K562 (cell line): ENCODE data around the gene KCNJ5. TPM values are rescaled to one million over a fixed set of nuclear protein-coding genes. Genes with fewer than 3 reads are reported as not detected.

Source experiments
- ATAC-seq: fragments of 200-7000 bp; cut with Tn5 transposase; 3 replicates; pipeline ENCODE4 v1.9.1; 2020; ENCODE audit warnings: moderate library complexity
- BruUV-seq: library from RNA; stranded (reverse); fragments of 400-500 nt; replicated peaks from 2 replicates; lab custom pipeline; 2021; lab: Mats Ljungman, UMichigan
- CTCF ChIA-PET: fragments of 300-600 bp; formaldehyde crosslinking; extraction: SDS; loops from one replicate; lab custom pipeline; 2021; ENCODE audit warnings: low intra/inter-chr PET ratio; lab: Yijun Ruan, JAX
- POLR2A ChIA-PET: fragments of 300-600, 350-650 bp; sonication (Branson Sonifier 250); formaldehyde crosslinking; extraction: SDS; loops from one replicate; lab custom pipeline; 2021; ENCODE audit warnings: antibody characterized with exemption, inconsistent platforms; lab: Yijun Ruan, JAX
- DNase-seq, 4 experiments: peaks; one replicate each; pipeline versions ENCODE4 v3.0.0 to v3.0.0-alpha.2; 2011 to 2018; ENCODE audit warnings: low spot score in 3 of 4, mixed read lengths in 3 of 4; ENCODE audit errors: extremely low read depth in 1 of 4
- FAIRE-seq: peaks from 2 replicates; lab custom pipeline; 2011; peaks lifted over from hg19 to GRCh38; lab: Jason Lieb, UNC
- H2AFZ ChIP-seq: 2 replicates; pipeline ENCODE4 v1.6.0; 2011; ENCODE audit warnings: low read depth, low read length, control low read depth, inconsistent platforms
- H3K27ac ChIP-seq: fragments of 200-600 bp; 3 replicates; pipeline ENCODE4 v1.8.0; 2011; ENCODE audit warnings: low read depth, mild to moderate bottlenecking, control low read depth, inconsistent platforms, low read length, moderate library complexity, mixed read lengths; ENCODE audit errors: extremely low read depth
- H3K27me3 ChIP-seq, 2 experiments: fragments of 300-600 bp in 1 of 2; 2 replicates in 1 of 2; 3 replicates in 1 of 2; pipeline versions ENCODE4 v1.6.0 to v1.8.0; 2011; ENCODE audit warnings: inconsistent platforms in 2 of 2, low read length in 2 of 2, mild to moderate bottlenecking in 1 of 2, mixed read lengths in 1 of 2, moderate library complexity in 1 of 2; ENCODE audit not compliant: control insufficient read depth in 2 of 2, insufficient read depth in 2 of 2
- H3K36me3 ChIP-seq: fragments of 300-600 bp; 3 replicates; pipeline ENCODE4 v1.8.0; 2011; ENCODE audit warnings: mild to moderate bottlenecking, low read length, inconsistent platforms; ENCODE audit not compliant: control insufficient read depth, insufficient read depth
- H3K4me1 ChIP-seq, 2 experiments: fragments of 200-600 bp in 1 of 2; replicated peaks in 1 of 2; 2 replicates in 1 of 2; 3 replicates in 1 of 2; pipeline versions ENCODE4 v1.5.1 to v1.8.0; 2011; ENCODE audit warnings: inconsistent platforms in 2 of 2, low read length in 2 of 2, mild to moderate bottlenecking in 1 of 2, mixed read lengths in 1 of 2, moderate library complexity in 1 of 2; ENCODE audit not compliant: control insufficient read depth in 2 of 2, insufficient read depth in 2 of 2
- H3K4me2 ChIP-seq: 2 replicates; pipeline ENCODE4 v1.6.1; 2011; ENCODE audit warnings: low read length, control low read depth, inconsistent platforms, mixed read lengths; ENCODE audit not compliant: insufficient read depth
- H3K4me3 ChIP-seq: fragments of 200-600 bp; sonication (generic), shearing (Covaris generic); 2 replicates; pipeline ENCODE4 v1.5.1; 2016; ENCODE audit warnings: control low read depth, inconsistent platforms
- H3K79me2 ChIP-seq: fragments of 200-600 bp; 3 replicates; pipeline ENCODE4 v1.8.0; 2011; ENCODE audit warnings: low read length, inconsistent platforms; ENCODE audit not compliant: control insufficient read depth, insufficient read depth
- H3K9ac ChIP-seq, 2 experiments: 2 replicates each; pipeline versions ENCODE4 v1.6.0 to v1.6.1; 2011; ENCODE audit warnings: low read depth in 2 of 2, low read length in 2 of 2, control low read depth in 1 of 2, inconsistent platforms in 1 of 2, mild to moderate bottlenecking in 1 of 2, mixed read lengths in 1 of 2; ENCODE audit not compliant: insufficient read depth in 1 of 2
- H3K9me1 ChIP-seq: one replicate; pipeline ENCODE4 v1.6.0; 2011; ENCODE audit warnings: inconsistent platforms, mild to moderate bottlenecking, low read length, moderate library complexity; ENCODE audit not compliant: control insufficient read depth, insufficient read depth
- H3K9me3 ChIP-seq: replicated peaks from 2 replicates; pipeline ENCODE4 v1.5.1; 2011; ENCODE audit warnings: low read depth, low read length, inconsistent platforms; ENCODE audit not compliant: control insufficient read depth, insufficient read depth
- H4K20me1 ChIP-seq: replicated peaks from 2 replicates; pipeline ENCODE4 v1.6.1; 2011; ENCODE audit warnings: low read length, inconsistent platforms, mixed read lengths; ENCODE audit not compliant: control insufficient read depth, insufficient read depth
- ASH1L ChIP-seq: fragments of 450-650 bp; IDR thresholded peaks from 2 replicates; pipeline ENCODE4 v1.6.1; 2018; ENCODE audit warnings: borderline replicate concordance, mild to moderate bottlenecking, low read depth; ENCODE audit not compliant: partially characterized antibody
- DIDO1 ChIP-seq: fragments of 450-650 bp; IDR thresholded peaks from 2 replicates; pipeline ENCODE4 v1.6.1; 2016; ENCODE audit warnings: low read depth, missing biosample characterization, missing genetic modification characterization
- EWSR1 ChIP-seq: fragments of 450-650 bp; IDR thresholded peaks from 2 replicates; pipeline ENCODE4 v1.6.1; 2018; ENCODE audit warnings: borderline replicate concordance, mild to moderate bottlenecking, low read depth, moderate library complexity; ENCODE audit not compliant: partially characterized antibody
- HLTF ChIP-seq: fragments of 450-650 bp; IDR thresholded peaks from 2 replicates; pipeline ENCODE4 v1.6.1; 2016
- HMG20A ChIP-seq: fragments of 450-650 bp; formaldehyde crosslinking; conservative IDR thresholded peaks from 2 replicates; pipeline ENCODE4 v1.4.0; 2020; ENCODE audit warnings: mild to moderate bottlenecking, mixed read lengths
- HNRNPH1 ChIP-seq: fragments of 200-400 bp; formaldehyde crosslinking; optimal IDR thresholded peaks from 2 replicates; pipeline ENCODE3; 2017; ENCODE audit warnings: low read depth, mild to moderate bottlenecking, low read length, moderate library complexity
- LEF1 ChIP-seq: fragments of 450-650 bp; IDR thresholded peaks from 2 replicates; pipeline ENCODE4 v1.6.1; 2016; ENCODE audit warnings: mild to moderate bottlenecking
- NCOA1 ChIP-seq: fragments of 450-650 bp; IDR thresholded peaks from 2 replicates; pipeline ENCODE4 v1.6.1; 2016; ENCODE audit warnings: low read depth
- NFE2L1 ChIP-seq: fragments of 450-650 bp; IDR thresholded peaks from 2 replicates; pipeline ENCODE4 v1.6.1; 2016; ENCODE audit warnings: missing genetic modification characterization, low read depth, mild to moderate bottlenecking, missing compliant biosample characterization, moderate library complexity, borderline replicate concordance
- NR3C1 ChIP-seq: sonication (generic); formaldehyde crosslinking; IDR thresholded peaks from 2 replicates; pipeline ENCODE4 v1.8.1; 2022; ENCODE audit warnings: missing genetic modification reagents
- PRPF4 ChIP-seq: fragments of 200-400 bp; formaldehyde crosslinking; IDR thresholded peaks from one replicate; pipeline ENCODE4 v1.6.1; 2017; ENCODE audit warnings: low read length, low read depth, mild to moderate bottlenecking; ENCODE audit not compliant: insufficient read depth, poor library complexity, severe bottlenecking
- RBFOX2 ChIP-seq: fragments of 200-400 bp; formaldehyde crosslinking; IDR thresholded peaks from 2 replicates; pipeline ENCODE4 v1.6.1; 2017; ENCODE audit warnings: low read depth, mild to moderate bottlenecking, low read length, moderate library complexity
- SMAD4 ChIP-seq: fragments of 250-450 bp; sonication (Bioruptor Pico); conservative IDR thresholded peaks from 2 replicates; pipeline ENCODE4 v1.8.0; 2021; ENCODE audit warnings: inconsistent platforms, mild to moderate bottlenecking, moderate library complexity
- SNRNP70 ChIP-seq: fragments of 200-400 bp; formaldehyde crosslinking; optimal IDR thresholded peaks from 2 replicates; pipeline ENCODE3; 2017; ENCODE audit warnings: low read depth, low read length
- U2AF1 ChIP-seq: fragments of 200-400 bp; formaldehyde crosslinking; optimal IDR thresholded peaks from 2 replicates; pipeline ENCODE3; 2017; ENCODE audit warnings: mild to moderate bottlenecking, low read depth, low read length, moderate library complexity
- WHSC1 ChIP-seq: IDR thresholded peaks from one replicate; pipeline ENCODE4 v1.6.1; 2012; ENCODE audit warnings: low read length, control low read depth, inconsistent platforms
- ZNF197 ChIP-seq: fragments of 200-800 bp; sonication (Bioruptor generic); IDR thresholded peaks from 2 replicates; pipeline ENCODE4 v1.6.1; 2016; ENCODE audit warnings: low read depth, missing genetic modification characterization, missing compliant biosample characterization
- WGBS: fragments of 100-300 bp; shearing (Covaris generic); methylation state at CpG from one replicate; pipeline ENCODE4 v1.1.6; 2016; ENCODE audit warnings: low coverage, mixed read lengths; ENCODE audit not compliant: insufficient coverage; ENCODE audit errors: missing lambda C conversion rate; 5-methylcytosine and 5-hydroxymethylcytosine counted together
- in situ Hi-C: fragments of 300-500 bp; cut with MboI; formaldehyde crosslinking; loops from 4 replicates; pipeline ENCODE4 v1.15.0; 2018; ENCODE audit warnings: inconsistent platforms, mixed read lengths
- intact Hi-C: fragments of 100-400 bp; cut with micrococcal nuclease; formaldehyde crosslinking; loops from 2 replicates; pipeline ENCODE4 v1.14.2; 2022
- polyA plus RNA-seq, 8 experiments: library from polyadenylated mRNA; depleted of rRNA in 4 of 8; stranded (reverse) in 5 of 8; unstranded in 3 of 8; fragments of >200 nt; fragmentation: Nextera tagmentation in 2 of 8; fragmentation: Illumina TruSeq in 1 of 8; extraction: Ambion mirVana in 2 of 8; extraction: Trizol in 1 of 8; gene quantifications; 2 replicates each; pipeline versions ENCODE4 v1.2.1 to v1.2.3, GENCODE V29; 2011 to 2014; ENCODE audit warnings: inconsistent platforms in 1 of 8, missing spikeins in 1 of 8
- total RNA-seq, 7 experiments: library from RNA; depleted of rRNA in 6 of 7; stranded (reverse); fragments of >200 nt in 6 of 7; fragmentation: Illumina TruSeq in 2 of 7; extraction: Trizol in 2 of 7; gene quantifications; 2 replicates each; pipeline versions ENCODE4 v1.2.1 to v1.2.3, GENCODE V29; 2011 to 2021; ENCODE audit warnings: low replicate concordance in 1 of 7
- TF ChIP-seq, protein P1 (sequence below): fragments of 450-650 bp; IDR thresholded peaks from 2 replicates; pipeline ENCODE4 v1.6.1; 2017; ENCODE audit warnings: mild to moderate bottlenecking, moderate library complexity
- TF ChIP-seq, protein P2 (sequence below): fragments of 250-450 bp; sonication (Bioruptor Pico); IDR thresholded peaks from 2 replicates; pipeline ENCODE4 v1.5.1; 2021; ENCODE audit warnings: mild to moderate bottlenecking

KCNJ5 gene
- total and polyA plus RNA-seq, 9 of the 15 experiments (the other 6 are each of a cell fraction or from before 2014, with no cell fraction given): 0.04 TPM; not detected in 8

DNA sequence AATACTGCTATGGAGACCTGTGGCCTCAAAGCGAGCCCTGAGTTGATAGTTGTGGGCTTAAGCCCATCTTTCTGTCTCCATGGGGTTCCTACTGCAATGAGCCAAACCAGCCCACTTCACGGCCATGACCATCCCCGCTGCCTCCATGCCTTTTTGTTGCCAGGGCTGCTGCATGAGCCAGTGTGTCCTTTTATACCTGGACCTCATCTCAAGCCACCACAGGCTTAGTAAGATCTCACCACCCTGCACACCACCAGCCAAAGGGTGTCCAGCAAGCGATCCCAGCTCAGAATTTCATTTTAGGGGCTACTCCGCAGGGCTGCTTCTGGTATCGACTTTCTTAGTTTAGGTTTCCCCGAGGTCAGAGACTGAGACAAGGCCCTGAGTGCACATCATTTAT is 43.2 kb downstream of the KCNJ5 start:
- CTCF ChIA-PET: no interaction called here
- in situ Hi-C loops: no loop called here
- Histone ChIP-seq H3K36me3 (no peaks in the 10 kb centered on the region), H3K27me3 (peaks cover 0 to 27% of the 10 kb centered on the region in 2 experiments; a peak in 3 of 5 replicates), H3K27ac (no peak overlapping the region), H3K79me2 (no peaks in the 10 kb centered on the region), H4K20me1 (no peaks in the 10 kb centered on the region), H3K9me3 (no peaks in the 10 kb centered on the region), H3K4me3 (no peak overlapping the region), H3K4me2 (no peak overlapping the region), H3K4me1 (no peaks in the 10 kb centered on the region), H3K9ac (no peak overlapping the region), H2AFZ (no peak overlapping the region), H3K9me1 (no peaks in the 10 kb centered on the region)
- no peak for DNase-seq
- intact Hi-C loops: no loop called here
- BruUV-seq: no TSS peak
- WGBS: 0% methylated on average over 7 of the region's 7 CpGs
- POLR2A ChIA-PET: interaction anchor here (0.6 kb wide), 1 partner anchor 23 kb away, joined by 3 read pairs; no protein-coding TSS in a partner anchor
- TF ChIP-seq DIDO1 (no peak), EWSR1 (no peak), PRPF4 (no peak), NR3C1 (no peak), NCOA1 (no peak), U2AF1 (no peak), SNRNP70 (no peak), RBFOX2 (no peak), ZNF197 (CRISPR knock-in tag) (no peak), LEF1 (no peak), NFE2L1 (tag) (no peak), ASH1L (no peak), HMG20A (no peak), WHSC1 (no peak), HNRNPH1 (no peak), SMAD4 (no peak), HLTF (no peak)
- TF ChIP-seq, protein P1, sequence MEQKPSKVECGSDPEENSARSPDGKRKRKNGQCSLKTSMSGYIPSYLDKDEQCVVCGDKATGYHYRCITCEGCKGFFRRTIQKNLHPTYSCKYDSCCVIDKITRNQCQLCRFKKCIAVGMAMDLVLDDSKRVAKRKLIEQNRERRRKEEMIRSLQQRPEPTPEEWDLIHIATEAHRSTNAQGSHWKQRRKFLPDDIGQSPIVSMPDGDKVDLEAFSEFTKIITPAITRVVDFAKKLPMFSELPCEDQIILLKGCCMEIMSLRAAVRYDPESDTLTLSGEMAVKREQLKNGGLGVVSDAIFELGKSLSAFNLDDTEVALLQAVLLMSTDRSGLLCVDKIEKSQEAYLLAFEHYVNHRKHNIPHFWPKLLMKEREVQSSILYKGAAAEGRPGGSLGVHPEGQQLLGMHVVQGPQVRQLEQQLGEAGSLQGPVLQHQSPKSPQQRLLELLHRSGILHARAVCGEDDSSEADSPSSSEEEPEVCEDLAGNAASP: no peak
- TF ChIP-seq, protein P2, sequence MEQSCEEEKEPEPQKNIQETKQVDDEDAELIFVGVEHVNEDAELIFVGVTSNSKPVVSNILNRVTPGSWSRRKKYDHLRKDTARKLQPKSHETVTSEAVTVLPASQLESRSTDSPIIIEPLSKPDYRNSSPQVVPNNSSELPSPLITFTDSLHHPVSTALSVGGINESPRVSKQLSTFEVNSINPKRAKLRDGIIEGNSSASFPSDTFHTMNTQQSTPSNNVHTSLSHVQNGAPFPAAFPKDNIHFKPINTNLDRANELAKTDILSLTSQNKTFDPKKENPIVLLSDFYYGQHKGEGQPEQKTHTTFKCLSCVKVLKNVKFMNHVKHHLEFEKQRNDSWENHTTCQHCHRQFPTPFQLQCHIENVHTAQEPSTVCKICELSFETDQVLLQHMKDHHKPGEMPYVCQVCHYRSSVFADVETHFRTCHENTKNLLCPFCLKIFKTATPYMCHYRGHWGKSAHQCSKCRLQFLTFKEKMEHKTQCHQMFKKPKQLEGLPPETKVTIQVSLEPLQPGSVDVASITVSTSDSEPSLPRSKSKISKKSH (CRISPR knock-in tag): no peak
- no peak for FAIRE-seq
- ATAC-seq: no peak
